CD4-positive, alpha-beta T cell treated with Interleukin-21 for 1 hour (primary cell): ENCODE data around the gene SH3BP2.
"Not testable (repeated sequence)": the region's sequence is repeated elsewhere in the genome, so short reads cannot be mapped to it uniquely, and the experiment has no call there.

Source experiments
- DNase-seq: peaks from one replicate; pipeline ENCODE4 v3.0.0-alpha.2; 2020

SH3BP2 gene

GRCh38 chr4:2792711-2793585 lies at the start of gene SH3BP2:
Gene SH3BP2 (plus strand): TSS chr4:2793085. CDS start chr4:2820618, 27,533 bp downstream.
- peak; percentile 77 for DNase-seq

- no peak for DNase-seq
These were observed 49.1 kb upstream of the SH3BP2 start for GRCh38 chr4:2743518-2744445.

GRCh38 chr4:2744576-2745270 lies 48.2 kb upstream of the SH3BP2 start:
- no peak for DNase-seq

GRCh38 chr4:2745516-2745915 lies 47.4 kb upstream of the SH3BP2 start:
- no peak for DNase-seq

- DNase-seq: peak; percentile 91
These were observed 46.7 kb upstream of the SH3BP2 start for GRCh38 chr4:2745981-2746806.

- DNase-seq: peak; percentile 20
These were observed 45.8 kb upstream of the SH3BP2 start for GRCh38 chr4:2746891-2747695.

GRCh38 chr4:2750719-2751605 lies 41.9 kb upstream of the SH3BP2 start:
- DNase-seq: no peak

GRCh38 chr4:2753436-2753835 lies 39.4 kb upstream of the SH3BP2 start:
- DNase-seq: no peak

GRCh38 chr4:2754848-2755819 lies 37.8 kb upstream of the SH3BP2 start:
- DNase-seq: no peak

- peak; percentile 86 for DNase-seq
These were observed 36.8 kb upstream of the SH3BP2 start, which contains the start of gene TNIP2 for GRCh38 chr4:2755821-2756690. Gene TNIP2 (minus strand): TSS chr4:2756336. CDS start chr4:2756289, 47 bp downstream.

GRCh38 chr4:2756691-2757350 lies 36.1 kb upstream of the SH3BP2 start:
- no peak for DNase-seq

- DNase-seq: no peak
These were observed 35.5 kb upstream of the SH3BP2 start for GRCh38 chr4:2757426-2757825.

GRCh38 chr4:2761035-2761923 lies 31.6 kb upstream of the SH3BP2 start:
- DNase-seq: no peak

- no peak for DNase-seq
These were observed 30.8 kb upstream of the SH3BP2 start for GRCh38 chr4:2762048-2762447.

- DNase-seq: not testable (repeated sequence)
These were observed 30.2 kb upstream of the SH3BP2 start for GRCh38 chr4:2762486-2763370.
